Measurements from ENCODE around the gene LPP.
A peak's percentile ranks its signal among the peaks of the same experiment; 100 is the strongest.

The LPP gene

DNA sequence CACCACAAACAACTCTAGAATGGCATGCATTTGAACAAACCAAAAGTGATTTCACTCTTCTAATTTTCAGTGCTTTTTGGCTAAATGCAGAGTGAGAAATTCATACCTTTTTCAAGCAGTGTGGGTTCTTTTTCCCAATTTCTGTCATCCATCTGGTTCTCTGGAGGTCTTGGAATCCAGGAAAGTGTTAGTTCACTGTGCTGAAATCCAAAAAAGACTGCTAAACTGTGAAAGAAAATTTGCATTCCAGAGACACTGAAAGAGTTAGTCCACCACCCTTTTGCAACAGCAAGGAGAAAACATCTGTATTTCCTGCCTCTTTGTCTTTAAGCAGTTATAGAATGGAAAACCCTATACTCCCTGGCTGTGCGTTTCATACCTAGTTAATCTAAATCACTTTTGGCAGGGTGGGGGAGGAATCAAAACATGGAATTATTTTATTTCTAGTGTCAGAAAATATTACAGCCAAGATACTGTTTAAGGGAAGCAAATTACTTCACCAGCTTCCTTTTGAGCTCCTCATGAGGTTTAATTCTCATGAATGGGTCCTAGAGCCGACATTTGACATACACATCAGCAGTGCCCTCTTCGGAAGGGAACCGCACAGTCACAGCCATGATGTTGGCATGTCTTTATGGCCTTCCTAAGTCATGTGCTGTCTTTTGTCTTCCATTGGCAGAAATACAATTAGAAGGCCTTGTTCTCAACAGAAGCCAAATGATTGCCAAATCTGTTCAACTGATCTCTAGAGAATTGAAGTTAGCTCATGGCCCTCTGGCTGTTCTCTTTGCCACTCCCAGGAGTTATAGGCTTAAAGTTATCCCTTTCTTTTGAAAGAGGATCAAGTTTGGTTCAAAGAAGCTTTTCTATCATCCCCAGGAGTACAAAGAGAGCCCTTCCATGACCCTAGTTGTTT is 700.2 kb downstream of the LPP start:
- no peak for DNase-seq (ENCODE audit: low read depth)
- H3K4me3 ChIP-seq (ENCODE audit: control insufficient read depth, low read depth, low read length): no peak overlapping the region
- TF ChIP-seq, protein P1, sequence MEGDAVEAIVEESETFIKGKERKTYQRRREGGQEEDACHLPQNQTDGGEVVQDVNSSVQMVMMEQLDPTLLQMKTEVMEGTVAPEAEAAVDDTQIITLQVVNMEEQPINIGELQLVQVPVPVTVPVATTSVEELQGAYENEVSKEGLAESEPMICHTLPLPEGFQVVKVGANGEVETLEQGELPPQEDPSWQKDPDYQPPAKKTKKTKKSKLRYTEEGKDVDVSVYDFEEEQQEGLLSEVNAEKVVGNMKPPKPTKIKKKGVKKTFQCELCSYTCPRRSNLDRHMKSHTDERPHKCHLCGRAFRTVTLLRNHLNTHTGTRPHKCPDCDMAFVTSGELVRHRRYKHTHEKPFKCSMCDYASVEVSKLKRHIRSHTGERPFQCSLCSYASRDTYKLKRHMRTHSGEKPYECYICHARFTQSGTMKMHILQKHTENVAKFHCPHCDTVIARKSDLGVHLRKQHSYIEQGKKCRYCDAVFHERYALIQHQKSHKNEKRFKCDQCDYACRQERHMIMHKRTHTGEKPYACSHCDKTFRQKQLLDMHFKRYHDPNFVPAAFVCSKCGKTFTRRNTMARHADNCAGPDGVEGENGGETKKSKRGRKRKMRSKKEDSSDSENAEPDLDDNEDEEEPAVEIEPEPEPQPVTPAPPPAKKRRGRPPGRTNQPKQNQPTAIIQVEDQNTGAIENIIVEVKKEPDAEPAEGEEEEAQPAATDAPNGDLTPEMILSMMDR (IDR thresholded peaks at IDR 0.05; ENCODE audit: control insufficient read depth, insufficient read depth, low read depth, low read length, missing control alignments): no peak

DNA sequence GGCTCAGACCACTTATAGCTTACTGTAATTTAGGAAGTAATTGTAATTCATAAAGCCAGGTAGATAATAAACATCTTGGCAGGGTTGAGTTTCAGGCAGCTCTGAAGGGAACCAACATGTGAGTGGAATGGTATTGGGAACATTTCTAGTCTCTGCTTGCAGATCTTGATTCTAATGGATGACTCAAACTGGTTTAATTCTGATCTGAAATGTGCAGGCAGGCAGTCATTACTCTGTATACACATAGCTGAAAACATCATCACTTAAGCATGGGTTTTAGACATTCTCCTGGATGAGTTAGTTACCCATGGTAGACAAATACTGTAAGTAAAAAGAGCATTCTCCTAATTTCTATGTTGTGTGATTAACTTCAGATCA is 700.8 kb downstream of the LPP start:
- TF ChIP-seq, protein P1 (IDR thresholded peaks at IDR 0.05; ENCODE audit: control insufficient read depth, insufficient read depth, low read depth, low read length, missing control alignments): no peak
- DNase-seq (ENCODE audit: low read depth): no peak
- no peak overlapping the region for H3K4me3 ChIP-seq (ENCODE audit: control insufficient read depth, low read depth, low read length)

DNA sequence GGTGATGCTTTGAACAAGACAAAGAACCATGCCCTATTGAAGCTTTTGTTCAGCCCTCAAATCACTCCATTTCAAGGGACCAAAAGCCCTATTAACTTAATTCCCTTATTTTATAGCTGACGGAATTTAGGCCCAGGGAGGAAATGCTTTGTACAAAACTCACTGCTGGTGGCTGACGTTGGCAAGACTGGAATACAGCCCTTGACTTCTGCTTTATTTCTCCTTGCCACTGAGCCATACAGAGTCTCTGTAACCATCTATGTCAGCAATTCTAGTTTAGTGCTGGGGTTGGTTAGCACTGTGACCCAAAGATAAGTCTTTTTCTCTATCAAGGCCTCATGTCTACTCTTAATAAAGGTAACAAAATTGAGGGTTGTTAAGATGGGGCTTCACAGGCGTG is 701.7 kb downstream of the LPP start:
- TF ChIP-seq, protein P1 (IDR thresholded peaks at IDR 0.05; ENCODE audit: control insufficient read depth, insufficient read depth, low read depth, low read length, missing control alignments): no peak
- no peak for DNase-seq (ENCODE audit: low read depth)
- H3K4me3 ChIP-seq (ENCODE audit: control insufficient read depth, low read depth, low read length): no peak overlapping the region

DNA sequence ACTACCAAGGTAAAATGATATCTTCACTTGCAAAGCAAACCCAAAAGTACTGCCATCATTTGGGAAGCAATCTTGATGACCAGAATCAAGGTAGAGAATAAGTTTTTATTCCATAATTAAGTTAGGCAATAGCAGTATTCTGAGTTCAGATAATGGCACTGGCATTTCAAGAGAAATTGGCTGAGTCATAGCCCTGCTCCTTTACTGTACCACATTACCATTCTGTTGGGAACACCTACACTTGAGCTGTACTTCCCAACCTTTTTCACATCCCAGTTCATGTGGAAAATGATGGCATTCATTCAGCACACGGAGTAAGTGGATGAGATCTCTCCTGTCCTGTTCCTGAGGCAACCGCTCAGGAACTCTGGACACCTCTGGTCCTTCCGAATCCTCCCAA is 706.2 kb downstream of the LPP start:
- no peak for DNase-seq (ENCODE audit: low read depth)
- TF ChIP-seq, protein P1 (IDR thresholded peaks at IDR 0.05; ENCODE audit: control insufficient read depth, insufficient read depth, low read depth, low read length, missing control alignments): no peak

DNA sequence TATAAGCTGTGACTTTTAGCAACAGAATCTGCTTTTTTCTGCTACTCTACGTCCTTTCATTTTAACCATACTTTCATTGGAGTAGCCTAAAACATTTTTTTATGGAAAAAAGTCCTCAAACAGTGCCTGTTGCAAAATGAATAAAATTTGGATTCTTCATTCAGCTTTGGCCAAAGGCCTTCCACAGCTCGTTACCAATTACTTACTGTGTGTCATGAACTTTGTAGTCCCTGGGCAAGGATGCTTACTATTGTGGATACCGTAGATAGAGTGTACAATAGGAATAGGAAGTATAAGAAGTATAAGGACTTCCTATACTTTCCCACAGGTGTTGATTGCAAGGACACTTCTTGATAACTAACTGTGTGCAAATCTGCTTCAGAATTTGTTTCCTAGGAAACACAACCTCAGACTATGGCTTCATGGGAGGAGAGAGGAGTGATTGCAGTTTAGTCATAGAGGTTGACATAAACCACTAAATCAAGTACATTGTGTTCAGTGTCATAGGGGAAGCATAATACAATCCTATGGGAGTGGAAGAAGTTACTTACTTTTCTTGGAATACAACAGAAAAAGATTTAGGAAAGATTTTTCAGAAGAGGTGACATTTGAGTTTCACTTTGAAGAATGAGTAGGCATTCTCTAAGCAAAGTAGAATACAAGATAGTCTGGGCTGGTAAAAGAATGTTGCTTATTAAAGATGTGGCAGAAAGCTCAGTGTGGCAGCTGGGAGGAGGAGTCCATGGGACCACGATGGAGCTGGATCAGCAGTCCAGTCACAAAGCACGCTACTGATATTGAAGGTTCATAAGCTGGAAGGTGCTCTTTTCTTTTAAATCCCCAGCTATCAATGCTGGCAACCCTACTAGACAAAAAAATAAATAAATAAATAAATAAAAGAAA is 708.1 kb downstream of the LPP start:
- no peak overlapping the region for H3K4me3 ChIP-seq (ENCODE audit: control insufficient read depth, low read depth, low read length)
- TF ChIP-seq, protein P1 (IDR thresholded peaks at IDR 0.05; ENCODE audit: control insufficient read depth, insufficient read depth, low read depth, low read length, missing control alignments): no peak
- no peak for DNase-seq (ENCODE audit: low read depth)

More for the DNA sequence above, 706.2 kb downstream of the LPP start:
- H3K4me3 ChIP-seq (ENCODE audit: control insufficient read depth, low read depth, low read length): no peak overlapping the region

DNA sequence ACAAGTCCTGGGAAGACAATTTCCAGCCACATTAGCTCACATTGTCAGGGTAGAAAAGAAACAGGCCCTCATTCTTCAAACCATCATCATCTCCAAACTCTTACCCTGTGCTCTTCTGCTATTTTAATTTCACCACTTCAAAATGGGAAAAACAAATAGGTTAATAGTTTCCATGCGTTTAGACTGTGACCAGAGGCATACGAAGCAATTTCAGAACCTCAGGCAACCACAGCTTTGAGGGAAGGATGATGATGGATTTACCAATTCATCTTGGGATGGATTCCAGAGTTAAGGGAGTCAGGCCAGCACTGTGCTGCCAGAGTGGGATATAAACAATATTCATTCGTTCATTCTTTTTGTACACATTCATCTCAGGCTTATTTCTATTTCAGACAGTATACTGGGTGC is 710.0 kb downstream of the LPP start:
- no peak overlapping the region for H3K4me3 ChIP-seq (ENCODE audit: control insufficient read depth, low read depth, low read length)
- TF ChIP-seq, protein P1 (IDR thresholded peaks at IDR 0.05; ENCODE audit: control insufficient read depth, insufficient read depth, low read depth, low read length, missing control alignments): no peak
- DNase-seq (ENCODE audit: low read depth): peak; percentile 68

Data from AG09309 (cell line).